Measurements from ENCODE around the gene LMCD1.

DNA sequence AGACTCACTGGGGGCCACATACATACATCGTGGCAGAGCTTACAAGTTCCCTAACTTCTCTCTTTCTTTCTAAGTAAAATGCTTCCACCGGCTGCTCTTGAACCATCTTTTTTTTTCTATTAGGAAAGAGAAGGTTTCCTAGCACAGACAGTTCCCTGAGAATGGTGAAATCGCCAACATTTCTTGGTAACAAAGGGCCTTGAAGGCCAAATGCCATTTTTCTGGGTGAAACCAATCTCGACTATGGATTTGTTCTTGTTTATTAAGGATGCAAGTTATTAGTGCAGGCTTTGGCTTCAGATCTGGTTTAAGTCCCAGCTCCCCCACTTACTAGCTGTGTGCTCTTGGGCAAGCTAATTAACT is 3.0 kb downstream of the LMCD1 start:
- no peak for TF ChIP-seq EZH2 (IDR thresholded peaks at IDR 0.05; ENCODE audit: borderline replicate concordance, low read length)
- TF ChIP-seq, protein P1, sequence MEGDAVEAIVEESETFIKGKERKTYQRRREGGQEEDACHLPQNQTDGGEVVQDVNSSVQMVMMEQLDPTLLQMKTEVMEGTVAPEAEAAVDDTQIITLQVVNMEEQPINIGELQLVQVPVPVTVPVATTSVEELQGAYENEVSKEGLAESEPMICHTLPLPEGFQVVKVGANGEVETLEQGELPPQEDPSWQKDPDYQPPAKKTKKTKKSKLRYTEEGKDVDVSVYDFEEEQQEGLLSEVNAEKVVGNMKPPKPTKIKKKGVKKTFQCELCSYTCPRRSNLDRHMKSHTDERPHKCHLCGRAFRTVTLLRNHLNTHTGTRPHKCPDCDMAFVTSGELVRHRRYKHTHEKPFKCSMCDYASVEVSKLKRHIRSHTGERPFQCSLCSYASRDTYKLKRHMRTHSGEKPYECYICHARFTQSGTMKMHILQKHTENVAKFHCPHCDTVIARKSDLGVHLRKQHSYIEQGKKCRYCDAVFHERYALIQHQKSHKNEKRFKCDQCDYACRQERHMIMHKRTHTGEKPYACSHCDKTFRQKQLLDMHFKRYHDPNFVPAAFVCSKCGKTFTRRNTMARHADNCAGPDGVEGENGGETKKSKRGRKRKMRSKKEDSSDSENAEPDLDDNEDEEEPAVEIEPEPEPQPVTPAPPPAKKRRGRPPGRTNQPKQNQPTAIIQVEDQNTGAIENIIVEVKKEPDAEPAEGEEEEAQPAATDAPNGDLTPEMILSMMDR (conservative IDR thresholded peaks at IDR 0.05 in 1 of 2, IDR thresholded peaks at IDR 0.05 in 1 of 2; ENCODE audit: extremely low read depth in 1 of 2, insufficient read depth in 1 of 2, low read depth in 1 of 2, low read length in 2 of 2) = no peak

Data from mammary epithelial cell (primary cell).